Parathyroid adenoma (tissue), 2 donors: ENCODE measurements around the gene ETV6.

Experiments
- H2AFZ ChIP-seq: fragments of 300-600 bp; sonication (generic); one replicate; pipeline ENCODE4 v1.7.0; 2017; ENCODE audit warnings: antibody characterized with exemption, mild to moderate bottlenecking
- H3K27ac ChIP-seq: fragments of 300-600 bp; sonication (generic); one replicate; pipeline ENCODE4 v1.7.0; 2017
- H3K27me3 ChIP-seq: fragments of 300-600 bp; sonication (generic); one replicate; pipeline ENCODE4 v1.7.0; 2017; ENCODE audit warnings: low read length; ENCODE audit not compliant: control insufficient read depth, insufficient read depth
- H3K36me3 ChIP-seq: fragments of 300-600 bp; sonication (generic); one replicate; pipeline ENCODE4 v1.7.0; 2017; ENCODE audit warnings: low read length; ENCODE audit not compliant: control insufficient read depth, insufficient read depth
- H3K4me1 ChIP-seq: fragments of 300-600 bp; sonication (generic); one replicate; pipeline ENCODE4 v1.7.0; 2017; ENCODE audit warnings: control low read depth
- H3K4me2 ChIP-seq: fragments of 300-600 bp; sonication (generic); one replicate; pipeline ENCODE4 v1.7.0; 2017; ENCODE audit warnings: low read length
- H3K4me3 ChIP-seq: fragments of 300-600 bp; sonication (generic); one replicate; pipeline ENCODE4 v1.7.0; 2017; ENCODE audit warnings: low read depth, low read length
- H3K79me2 ChIP-seq: fragments of 300-600 bp; sonication (generic); one replicate; pipeline ENCODE4 v1.7.0; 2017; ENCODE audit warnings: control low read depth
- H3K9ac ChIP-seq: fragments of 300-600 bp; sonication (generic); one replicate; pipeline ENCODE4 v1.7.0; 2017; ENCODE audit warnings: mild to moderate bottlenecking
- H3K9me3 ChIP-seq: fragments of 300-600 bp; sonication (generic); one replicate; pipeline ENCODE4 v1.7.0; 2017; ENCODE audit warnings: low read length; ENCODE audit not compliant: control insufficient read depth
- CTCF ChIP-seq: fragments of 300-600 bp; sonication (generic); IDR thresholded peaks from one replicate; pipeline ENCODE4 v1.7.0; 2017; ENCODE audit warnings: antibody characterized with exemption, mild to moderate bottlenecking
- donor health status: primary hyperparathyroidism.

The ETV6 gene

GRCh38 chr12:11693601-11694000 is 44.1 kb downstream of the ETV6 start:
- Histone ChIP-seq H3K4me1 (peaks cover 5% of the 10 kb centered on the region), H2AFZ (no peak overlapping the region), H3K4me3 (no peak overlapping the region), H3K27me3 (no peaks in the 10 kb centered on the region), H3K79me2 (peaks cover 64% of the 10 kb centered on the region), H3K27ac (no peak overlapping the region), H3K9ac (no peak overlapping the region), H3K9me3 (no peaks in the 10 kb centered on the region), H3K36me3 (no peaks in the 10 kb centered on the region), H3K4me2 (no peak overlapping the region)
- no peak for TF ChIP-seq CTCF

GRCh38 chr12:11694528-11694927 is 45.1 kb downstream of the ETV6 start:
- Histone ChIP-seq H3K79me2 (peaks cover 66% of the 10 kb centered on the region), H2AFZ (no peak overlapping the region), H3K4me1 (peaks cover 3% of the 10 kb centered on the region), H3K36me3 (no peaks in the 10 kb centered on the region), H3K4me3 (no peak overlapping the region), H3K4me2 (no peak overlapping the region), H3K27ac (no peak overlapping the region), H3K9me3 (no peaks in the 10 kb centered on the region), H3K9ac (no peak overlapping the region), H3K27me3 (no peaks in the 10 kb centered on the region)
- no peak for TF ChIP-seq CTCF

DNA sequence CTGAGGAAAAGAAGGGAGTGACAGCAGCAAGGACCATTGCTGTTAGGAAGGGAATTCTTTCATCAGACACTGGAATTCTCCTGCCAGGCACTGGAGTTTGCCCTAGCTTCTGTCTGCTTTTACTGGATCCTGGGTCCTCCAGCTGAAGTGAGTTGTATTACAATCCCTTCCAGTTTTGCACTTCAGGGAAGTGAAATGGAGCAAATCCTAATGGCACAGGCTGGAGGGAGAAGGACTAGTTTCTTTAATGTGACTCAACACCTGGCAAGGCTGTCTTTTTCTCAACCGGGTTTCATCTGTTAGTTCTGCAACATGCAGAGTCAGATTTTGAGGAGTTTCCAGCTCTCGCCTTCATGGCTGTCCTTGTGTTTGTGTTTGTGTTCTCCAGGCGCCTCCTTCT is 45.8 kb downstream of the ETV6 start:
- H3K27ac ChIP-seq = no peak overlapping the region
- no peaks in the 10 kb centered on the region for H3K36me3 ChIP-seq
- H3K4me1 ChIP-seq = peaks cover 3% of the 10 kb centered on the region
- H3K4me3 ChIP-seq = no peak overlapping the region
- no peaks in the 10 kb centered on the region for H3K27me3 ChIP-seq
- H3K9me3 ChIP-seq = no peaks in the 10 kb centered on the region
- TF ChIP-seq CTCF = no peak
- peaks cover 65% of the 10 kb centered on the region for H3K79me2 ChIP-seq
- no peak overlapping the region for H3K9ac ChIP-seq
- H3K4me2 ChIP-seq = no peak overlapping the region
- no peak overlapping the region for H2AFZ ChIP-seq

- TF ChIP-seq CTCF = no peak
- H3K9me3 ChIP-seq = no peaks in the 10 kb centered on the region
- H3K4me3 ChIP-seq = no peak overlapping the region
- no peak overlapping the region for H2AFZ ChIP-seq
- H3K9ac ChIP-seq = no peak overlapping the region
- H3K79me2 ChIP-seq = peaks cover 62% of the 10 kb centered on the region
- no peaks in the 10 kb centered on the region for H3K36me3 ChIP-seq
- H3K27ac ChIP-seq = no peak overlapping the region
- peaks cover 4% of the 10 kb centered on the region for H3K4me1 ChIP-seq
- no peak overlapping the region for H3K4me2 ChIP-seq
- no peaks in the 10 kb centered on the region for H3K27me3 ChIP-seq
These were observed 46.6 kb downstream of the ETV6 start for GRCh38 chr12:11696084-11696483.

- H3K27me3 ChIP-seq = no peaks in the 10 kb centered on the region
- TF ChIP-seq CTCF = no peak
- H3K36me3 ChIP-seq = no peaks in the 10 kb centered on the region
- H3K4me3 ChIP-seq = no peak overlapping the region
- H3K4me2 ChIP-seq = no peak overlapping the region
- no peak overlapping the region for H3K27ac ChIP-seq
- H3K79me2 ChIP-seq = peaks cover 59% of the 10 kb centered on the region
- H3K9me3 ChIP-seq = no peaks in the 10 kb centered on the region
- no peak overlapping the region for H2AFZ ChIP-seq
- no peak overlapping the region for H3K9ac ChIP-seq
- peaks cover 12% of the 10 kb centered on the region for H3K4me1 ChIP-seq
These were observed 47.7 kb downstream of the ETV6 start for GRCh38 chr12:11697131-11697530.
